Caki2 (cell line): Measurements from ENCODE around the gene FAM78B. TPM values are rescaled to one million over a fixed set of nuclear protein-coding genes. Genes with fewer than 3 reads are reported as not detected.

ENCODE experiments used
- DNase-seq: peaks from one replicate; pipeline ENCODE4 v3.0.0-alpha.2; 2015; ENCODE audit warnings: low read depth
- in situ Hi-C: cut with HindIII; loops from 2 replicates; pipeline ENCODE4 v1.10.0; 2016; ENCODE audit warnings: low sequenced_read_pairs, low pct_unique_long_range_greater_than_20kb, mixed read lengths
- total RNA-seq: library from RNA; depleted of rRNA; stranded (reverse); fragments of >200 nt; shearing (Covaris generic); gene quantifications from 2 replicates; pipeline ENCODE4 v1.2.3, GENCODE V29; 2014; ENCODE audit warnings: low replicate concordance

FAM78B gene
- total RNA-seq, 1 experiment from 2014 or later, result 0.68 TPM

DNA sequence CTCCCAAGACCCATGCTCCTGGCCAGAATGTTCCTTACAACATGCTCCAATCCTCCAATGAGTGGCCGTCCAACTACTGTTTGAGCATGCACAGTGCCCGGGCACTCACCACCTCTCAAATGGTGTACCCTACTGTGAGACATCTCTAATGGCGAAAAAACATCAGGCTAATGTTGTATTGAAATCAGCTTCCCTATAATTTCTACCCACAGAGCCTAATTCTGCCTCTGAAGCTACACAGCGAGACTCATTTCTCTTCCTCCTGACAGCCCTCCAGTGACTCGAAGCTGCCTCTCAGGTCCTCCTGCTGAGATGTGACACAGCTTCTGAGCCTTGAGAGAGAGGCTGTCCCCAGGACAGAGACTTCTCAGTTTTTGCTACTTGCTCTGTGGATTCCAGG, 130.7 kb downstream of the FAM78B start:
- DNase-seq, result no peak
- in situ Hi-C loops, result no loop called here

DNA sequence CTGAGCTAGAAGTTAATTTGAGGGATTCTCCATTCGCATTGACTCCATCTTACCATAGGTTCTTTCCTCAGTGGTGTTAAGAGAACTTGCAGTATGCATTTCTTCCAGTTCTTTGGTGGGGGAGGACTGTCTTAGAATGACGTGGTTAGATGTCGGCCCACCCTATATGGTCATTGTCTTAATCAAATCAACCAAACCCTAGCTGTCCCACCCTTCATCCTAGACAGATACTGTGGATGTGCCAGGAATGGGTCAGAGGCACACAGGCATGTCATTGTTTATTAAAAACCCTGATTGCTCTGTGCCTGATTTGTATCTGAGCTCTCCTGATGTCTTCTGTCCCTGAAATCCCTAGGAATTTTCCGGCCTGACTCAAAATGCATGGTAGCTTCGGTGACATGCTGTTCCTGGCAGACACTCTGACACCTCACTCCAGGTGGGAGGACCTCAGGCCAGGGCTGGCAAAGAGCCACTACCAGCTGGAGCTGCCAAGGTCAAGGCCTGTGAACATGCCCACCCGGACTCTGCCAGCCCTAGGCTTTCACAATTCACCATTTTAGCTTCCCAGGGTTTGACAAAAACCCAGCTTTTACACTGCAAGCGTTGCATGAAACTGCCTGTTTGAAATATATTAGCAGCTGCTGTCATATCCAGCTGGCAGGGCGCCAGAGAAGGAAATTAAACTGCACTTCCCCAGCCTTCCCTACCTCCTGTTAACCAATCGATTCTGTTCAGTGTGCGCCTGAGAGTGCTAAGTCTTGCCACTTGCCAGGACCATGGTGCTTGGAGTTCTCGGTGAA, 134.0 kb downstream of the FAM78B start:
- no peak for DNase-seq
- in situ Hi-C loops, result no loop called here

DNA sequence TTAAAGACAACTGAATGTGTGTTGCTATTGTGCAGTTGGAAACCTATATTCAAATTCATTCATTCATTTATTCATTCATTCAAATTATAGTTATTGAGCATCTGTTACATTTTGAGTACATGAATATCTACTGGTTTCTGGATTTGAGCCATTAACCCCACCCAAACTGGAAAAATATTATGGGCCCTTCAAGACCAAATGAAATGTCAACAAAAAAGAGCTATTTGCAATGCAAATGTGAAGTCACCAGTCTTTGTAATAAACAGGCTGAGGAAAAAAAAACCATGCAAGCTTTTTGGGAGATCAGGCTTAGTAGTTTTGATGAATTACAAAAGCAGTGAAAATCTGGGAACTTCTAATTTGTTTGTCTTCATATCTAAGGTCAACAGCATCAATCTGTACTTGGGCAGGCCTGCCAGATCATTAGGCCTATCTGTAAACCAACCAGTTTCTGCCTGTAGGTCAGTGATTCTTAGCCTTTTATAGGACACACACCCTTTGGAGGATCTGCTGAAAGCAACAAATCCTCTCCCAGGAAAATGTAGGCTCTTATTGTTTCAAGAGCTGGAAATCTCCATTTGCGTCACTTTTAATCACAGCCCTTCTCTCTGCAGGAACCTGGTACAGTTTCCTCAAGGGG, 134.7 kb downstream of the FAM78B start:
- in situ Hi-C loops, result no loop called here
- DNase-seq, result no peak

DNA sequence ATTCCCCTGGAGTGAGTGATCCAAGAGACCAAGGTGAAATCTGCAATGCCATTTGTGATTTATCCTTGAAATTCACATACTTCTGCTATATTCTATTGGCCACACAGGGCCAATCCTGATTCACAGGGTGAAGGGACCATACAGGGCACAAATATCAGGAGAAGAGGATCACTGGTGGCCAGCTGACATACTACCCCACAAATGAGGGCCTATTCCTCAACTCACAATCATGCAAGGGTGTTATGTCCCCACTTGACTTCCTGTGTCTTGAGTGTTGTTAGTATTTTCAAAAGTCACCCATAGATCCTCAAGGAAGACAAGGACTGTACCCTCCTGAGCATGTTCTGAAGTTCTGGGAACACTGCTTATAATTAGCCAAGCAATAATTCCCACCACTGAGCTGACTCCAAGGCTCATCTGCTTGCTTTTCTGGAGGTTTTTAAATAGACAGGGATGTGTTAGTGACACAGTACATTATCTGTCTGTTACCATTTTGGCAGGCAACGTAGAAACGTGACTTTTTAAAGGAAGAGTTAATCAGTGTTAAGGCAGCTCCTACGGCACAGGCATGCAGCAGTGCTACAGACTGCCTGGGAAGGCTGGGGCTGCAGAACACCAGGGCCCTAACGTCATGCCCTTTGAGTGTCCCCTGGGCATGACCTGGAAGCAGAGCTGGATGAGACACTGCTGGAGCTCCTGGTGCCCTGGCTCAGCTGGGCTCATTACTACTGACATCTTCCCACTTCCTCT, 137.4 kb downstream of the FAM78B start:
- in situ Hi-C loops, result no loop called here
- no peak for DNase-seq

DNA sequence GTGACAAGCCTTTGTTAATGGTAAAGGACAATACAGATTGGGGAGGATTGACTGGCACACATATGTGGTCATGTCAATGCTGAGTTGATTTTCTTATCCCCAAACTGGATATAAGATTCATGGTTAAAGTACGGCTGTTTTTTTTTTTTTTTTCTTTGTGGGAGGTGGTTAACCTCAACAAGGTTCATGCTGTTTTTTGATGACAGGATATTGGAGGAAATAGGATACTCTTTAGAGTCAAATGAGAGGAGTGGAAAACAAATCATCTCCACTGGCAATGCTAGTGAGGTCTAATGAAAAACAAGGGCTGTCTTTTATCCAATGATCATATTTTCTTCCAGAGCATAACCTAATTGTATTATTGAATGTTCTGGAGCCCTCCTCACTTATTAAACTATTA, 140.2 kb downstream of the FAM78B start:
- no peak for DNase-seq
- in situ Hi-C loops, result no loop called here

DNA sequence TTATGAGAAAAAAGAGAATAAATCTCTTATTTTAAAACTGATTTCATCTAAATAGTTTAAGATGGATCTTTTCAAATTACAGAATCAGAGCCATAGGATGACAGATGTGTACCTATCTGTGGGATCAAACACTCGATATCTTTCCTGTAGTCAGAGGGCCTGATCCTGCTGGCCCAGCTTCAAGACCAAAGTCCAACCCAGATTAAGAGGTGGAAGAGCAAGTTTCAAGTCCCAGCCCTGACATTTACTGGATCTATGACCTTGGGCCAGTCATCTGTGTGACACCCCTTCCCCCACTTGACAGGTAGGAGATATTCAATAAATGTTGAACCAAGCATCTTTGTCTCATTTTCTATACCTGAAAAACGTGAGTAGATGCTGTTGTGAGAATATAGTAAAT, 140.7 kb downstream of the FAM78B start:
- in situ Hi-C loops, result no loop called here
- no peak for DNase-seq

DNA sequence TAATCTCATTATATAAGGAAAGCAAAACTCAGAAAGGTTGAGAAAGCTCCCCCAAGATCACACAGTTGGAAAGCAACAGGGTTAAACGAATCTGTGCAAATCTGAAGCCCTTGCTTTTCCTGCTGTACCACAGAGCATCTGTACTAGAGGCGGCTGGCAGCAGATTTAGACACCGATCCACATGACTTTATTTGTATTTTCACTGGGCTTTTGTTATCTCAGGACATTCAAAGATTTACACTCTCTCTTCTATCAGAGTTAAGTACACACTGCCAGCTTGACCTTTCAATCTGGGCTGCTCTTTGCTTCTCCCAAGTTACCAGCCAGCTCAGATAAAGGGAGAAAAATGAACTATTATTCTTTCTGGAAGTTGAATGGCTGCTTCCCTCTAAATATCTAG, 146.6 kb downstream of the FAM78B start:
- no peak for DNase-seq
- in situ Hi-C loops, result no loop called here
